Kasumi-1 (cell line): Measurements from ENCODE around the gene MRPL22.
"Not testable (repeated sequence)": the region's sequence is repeated elsewhere in the genome, so short reads cannot be mapped to it uniquely, and the experiment has no call there.

ENCODE experiments used
- DNase-seq, 2 experiments: peaks; one replicate each; lab custom pipeline; 2025; lab: John Stamatoyannopoulos, UW

MRPL22 gene

DNA sequence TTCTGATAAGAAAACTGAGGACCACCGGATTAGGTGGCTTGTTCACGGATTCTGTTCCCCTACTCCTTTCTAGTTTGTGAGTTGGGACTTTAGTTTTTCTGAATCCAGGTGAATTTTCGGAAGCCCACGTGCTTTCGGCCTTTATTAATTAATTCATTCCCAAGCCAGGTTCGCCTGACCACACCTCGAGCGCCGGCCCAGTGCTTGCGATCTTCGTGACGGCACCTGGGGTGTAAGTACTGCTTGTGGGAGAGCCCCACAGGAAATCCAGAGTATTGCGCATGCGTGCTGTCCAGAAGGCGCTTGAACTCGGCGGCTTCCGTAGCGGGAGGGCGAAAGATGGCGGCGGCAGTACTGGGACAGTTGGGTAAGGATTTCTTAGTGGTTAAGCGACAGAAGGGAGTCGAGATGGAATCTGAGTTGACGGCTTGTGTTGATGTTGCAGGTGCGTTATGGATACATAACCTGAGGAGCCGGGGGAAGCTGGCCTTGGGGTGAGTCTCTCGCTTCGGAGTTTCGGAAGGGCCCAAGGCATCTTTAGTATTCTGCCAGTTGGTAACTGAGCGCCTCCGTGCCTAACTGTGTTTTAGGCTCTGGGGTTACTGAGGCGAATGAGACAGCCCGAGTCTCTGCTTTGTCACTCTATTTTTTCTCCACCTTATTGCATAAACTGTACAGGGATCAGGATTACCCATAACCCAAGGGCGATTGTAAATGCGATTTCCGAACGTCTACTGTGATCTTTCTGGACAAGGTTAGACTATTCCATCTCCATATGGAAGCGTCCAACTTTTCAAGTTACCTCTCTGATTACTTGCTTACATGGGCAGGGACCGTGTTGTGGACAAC, at the start of gene MRPL22:
Gene MRPL22, plus strand, starts transcription at position 302 of the 849 bp plus-strand sequence. Its CDS starts 38 bp downstream, at position 340.
- peak; percentile 93 to 94 for DNase-seq

DNA sequence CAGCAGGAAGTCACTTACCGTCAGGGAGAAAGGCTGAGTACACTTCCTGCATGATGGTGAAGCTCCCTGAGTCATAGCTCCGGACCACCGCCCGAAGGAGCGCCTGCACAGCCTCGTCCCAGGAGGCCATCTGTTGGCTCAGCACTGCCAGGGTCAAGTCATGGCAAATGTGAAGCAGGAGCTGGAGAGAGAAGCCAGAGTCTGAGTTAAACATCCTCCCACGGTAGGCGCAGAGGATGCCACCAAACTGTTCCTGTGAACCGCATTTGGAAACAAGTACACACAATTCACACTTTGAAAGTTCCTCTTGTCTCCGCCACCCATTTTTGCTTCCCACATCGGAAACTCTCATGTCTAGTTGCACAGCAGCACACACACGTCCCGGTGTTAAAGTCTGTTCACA, 48.5 kb upstream of the MRPL22 start:
- DNase-seq: no peak

DNA sequence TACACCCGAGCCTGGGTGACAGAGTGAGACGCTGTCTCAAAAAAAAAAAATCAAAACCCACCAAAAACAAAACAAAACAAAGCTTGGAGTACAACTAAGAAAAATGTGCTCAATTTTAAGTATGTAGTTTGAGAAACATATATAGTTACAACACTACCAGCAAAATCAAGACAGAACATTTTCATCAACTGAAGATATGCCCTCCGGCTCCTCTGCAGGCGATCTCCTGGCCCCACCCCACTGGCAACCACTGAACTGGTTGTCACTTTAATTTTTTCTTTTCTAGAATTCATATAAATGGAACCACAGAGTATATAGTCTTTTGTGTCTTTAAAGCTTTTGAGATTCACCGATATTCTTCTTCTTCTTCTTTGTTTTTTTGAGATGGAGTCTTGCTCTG, 47.5 kb upstream of the MRPL22 start:
- DNase-seq: no peak

DNA sequence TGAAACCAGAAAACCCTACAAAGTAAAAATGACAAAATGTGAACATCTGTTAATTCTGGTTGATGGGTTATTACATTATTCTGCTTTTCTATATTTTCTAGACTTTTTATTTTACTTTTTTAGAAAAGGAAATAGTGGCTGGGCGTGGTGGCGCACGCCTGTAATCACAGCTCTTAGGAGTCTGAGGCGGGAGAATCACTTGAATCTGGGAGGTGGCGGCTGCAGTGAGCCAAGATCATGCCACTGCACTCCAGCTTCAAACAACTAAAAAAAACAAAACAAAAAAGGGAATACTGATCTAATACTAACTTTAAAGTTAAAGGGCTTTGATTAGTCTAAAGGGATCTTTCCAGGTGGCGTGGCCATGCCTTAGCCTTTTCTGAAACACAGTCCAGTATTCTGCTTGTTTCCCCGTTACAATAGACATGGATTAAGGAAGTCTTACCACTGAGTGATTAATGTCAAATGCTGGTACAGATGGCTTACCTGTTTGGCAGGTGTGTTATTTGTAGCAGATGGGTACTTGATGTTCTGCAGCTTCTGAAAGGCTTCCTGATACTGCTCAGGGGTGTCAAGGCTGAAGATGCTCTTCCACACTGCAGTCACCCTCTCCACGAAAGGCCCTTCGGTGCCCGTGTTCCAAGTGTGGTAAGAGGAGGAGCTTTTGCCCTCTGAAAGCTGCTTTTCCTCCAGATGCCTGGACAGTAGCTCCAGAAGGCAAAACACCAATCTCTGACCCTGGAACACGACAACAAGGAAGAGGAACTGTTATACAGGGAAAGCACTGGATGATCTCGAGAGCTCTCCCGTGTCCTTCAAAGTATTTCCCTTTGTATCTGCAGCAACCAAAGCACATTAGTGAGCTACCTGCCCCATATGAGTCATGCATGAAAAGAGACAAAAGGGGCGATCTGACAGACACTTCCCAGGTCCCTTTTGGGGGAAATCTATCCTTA, 45.0 kb upstream of the MRPL22 start:
- no peak for DNase-seq

DNA sequence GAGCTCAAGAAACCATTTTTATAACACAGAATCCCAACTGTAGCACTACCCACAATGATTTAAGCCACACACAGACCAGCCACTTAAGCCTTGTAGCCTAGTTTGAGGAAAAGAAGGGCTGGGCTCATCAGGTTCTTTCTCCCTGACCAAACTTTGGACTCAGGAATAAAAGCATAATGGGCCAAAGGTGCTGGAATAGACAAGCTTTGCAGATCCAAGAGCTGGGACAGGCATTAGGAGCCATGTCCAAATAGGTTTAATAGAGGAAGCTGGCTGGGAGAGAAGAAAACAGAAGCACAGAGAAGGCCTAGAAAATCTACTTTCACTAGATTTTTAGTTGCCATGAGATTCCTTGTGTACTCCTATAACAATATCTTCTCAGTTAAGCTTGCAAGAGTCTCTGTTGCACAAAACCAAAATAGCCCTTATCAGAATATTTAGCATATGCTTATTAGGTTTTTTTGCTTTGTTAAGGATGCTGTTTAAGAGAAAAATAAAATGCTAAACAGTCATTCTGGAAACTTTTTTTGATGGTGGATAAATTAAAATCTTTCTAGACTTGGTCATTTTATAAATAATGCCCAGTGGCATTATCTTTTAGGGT, 44.2 kb upstream of the MRPL22 start:
- no peak for DNase-seq

GRCh38 chr5:154898210-154898609, 42.7 kb upstream of the MRPL22 start:
- no peak for DNase-seq

DNA sequence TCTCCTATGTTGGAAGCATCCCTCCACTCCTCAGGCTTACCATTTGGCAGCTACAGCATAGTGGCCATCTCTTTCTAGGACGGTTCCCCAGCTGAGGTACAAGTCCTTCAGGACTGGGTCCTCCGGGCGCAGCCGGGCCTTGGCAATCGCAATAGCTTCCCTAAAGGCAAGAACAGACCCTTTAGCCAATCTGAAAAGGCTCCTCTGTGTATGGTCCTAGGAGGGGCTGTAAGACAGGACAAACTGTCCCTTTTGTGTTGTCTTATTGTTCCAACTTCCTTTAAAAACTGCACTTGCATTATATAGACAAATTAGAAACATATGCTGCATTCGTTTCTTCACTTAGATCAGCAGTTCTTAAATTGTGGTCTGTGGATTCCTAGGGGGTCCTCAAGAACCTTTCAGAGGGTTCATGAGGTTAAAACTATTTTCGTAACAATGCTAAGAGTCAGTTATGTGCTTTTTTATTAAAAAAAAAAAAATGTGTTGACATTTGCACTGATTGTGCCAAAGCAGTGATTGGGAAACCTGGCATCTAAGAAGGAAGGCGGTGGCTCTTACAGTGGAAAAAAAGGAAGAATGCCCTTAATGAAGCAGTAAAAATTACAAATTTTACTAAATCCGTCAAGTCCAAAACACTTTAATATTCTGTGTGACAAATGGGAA, 41.6 kb upstream of the MRPL22 start:
- no peak for DNase-seq

DNA sequence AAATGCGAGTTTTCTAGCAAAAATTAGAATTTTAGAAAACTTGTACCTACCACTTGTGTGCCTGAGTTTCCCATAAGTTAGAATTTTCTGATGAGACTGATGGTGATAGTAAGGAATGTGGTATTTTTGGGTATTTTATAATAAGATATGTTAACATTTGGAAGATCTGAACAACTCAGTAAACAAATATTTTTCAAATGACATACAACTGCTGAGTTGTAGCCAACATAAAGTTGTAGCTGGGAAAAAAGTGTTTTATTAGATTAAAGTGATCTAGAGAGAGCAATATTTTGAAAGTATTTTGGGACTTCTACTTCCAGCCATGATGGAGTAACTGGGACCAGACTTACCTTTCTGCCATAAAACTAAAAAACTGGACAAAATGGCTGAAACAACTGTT, 40.8 kb upstream of the MRPL22 start:
- no peak for DNase-seq

- no peak for DNase-seq
These were observed 39.6 kb upstream of the MRPL22 start for GRCh38 chr5:154901276-154901675.

- no peak for DNase-seq
These were observed 39.0 kb upstream of the MRPL22 start for GRCh38 chr5:154901913-154902312.

GRCh38 chr5:154905601-154906000, 35.3 kb upstream of the MRPL22 start:
- DNase-seq: not testable (repeated sequence)

DNA sequence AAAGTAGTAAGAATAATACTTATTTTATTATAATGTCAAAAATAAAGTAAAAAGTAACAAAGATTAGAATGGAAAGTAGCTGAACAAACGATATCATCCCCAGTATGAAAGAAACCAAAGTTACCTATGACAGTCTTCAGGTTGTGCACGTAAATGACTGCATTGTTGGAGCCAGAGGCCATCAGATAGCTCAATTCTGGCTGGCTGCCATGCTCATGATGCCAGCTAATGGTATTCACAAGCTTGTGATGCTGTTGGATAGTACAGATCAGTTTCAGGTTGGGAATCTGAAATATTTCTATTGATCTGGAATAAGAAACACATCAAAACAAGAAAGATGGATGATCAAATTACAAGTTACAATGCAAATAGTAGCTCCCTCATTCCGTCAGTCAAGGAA, 24.0 kb upstream of the MRPL22 start:
- no peak for DNase-seq

DNA sequence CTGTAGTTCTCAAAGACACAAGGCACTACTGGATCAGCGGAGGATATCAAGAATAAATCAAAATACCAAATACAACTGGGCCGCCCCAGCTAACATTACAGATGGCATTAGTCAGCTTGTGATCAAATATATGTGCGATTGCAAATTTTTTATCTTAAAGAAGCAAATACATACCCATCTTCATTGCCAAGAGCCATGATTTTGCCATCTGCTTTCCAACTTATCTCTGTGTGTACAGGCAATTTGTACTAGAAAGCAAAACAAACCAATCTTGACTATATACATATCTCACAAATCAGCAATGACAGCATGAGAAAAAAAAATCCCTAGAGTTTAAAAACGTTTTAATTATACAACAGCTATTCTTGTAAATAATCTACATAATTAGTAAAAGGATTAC, 23.1 kb upstream of the MRPL22 start:
- no peak for DNase-seq

- DNase-seq: no peak
These were observed 17.1 kb upstream of the MRPL22 start for GRCh38 chr5:154923441-154924430.

GRCh38 chr5:154933537-154933936, 7.3 kb upstream of the MRPL22 start:
- DNase-seq: no peak

DNA sequence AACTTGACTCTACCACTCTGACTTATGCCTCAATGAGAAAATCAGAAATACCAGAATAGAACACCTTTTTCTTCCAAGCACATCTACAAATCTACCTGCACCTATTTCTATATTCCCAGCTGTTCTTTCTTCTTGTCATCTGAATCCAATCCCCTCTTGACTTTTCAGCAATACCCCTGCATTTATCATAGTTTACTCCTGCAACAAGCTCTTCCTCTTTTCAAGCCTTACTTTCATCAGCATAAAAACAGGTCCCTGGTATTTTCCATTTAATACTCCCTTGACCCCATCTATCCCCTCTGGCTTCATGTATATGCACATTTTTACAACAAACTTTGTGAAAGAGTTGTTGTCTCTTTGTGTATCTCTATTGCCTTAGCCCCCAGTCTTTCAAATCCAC, 6.0 kb upstream of the MRPL22 start:
- DNase-seq: peak in 1 of 2 experiments; percentile 0

- DNase-seq: peak in 1 of 2 experiments; percentile 1
These were observed 3.6 kb upstream of the MRPL22 start for GRCh38 chr5:154937186-154937717.

- peak; percentile 85 to 91 for DNase-seq
These were observed 3.0 kb upstream of the MRPL22 start, which contains the start of gene GEMIN5 for GRCh38 chr5:154937718-154938466. GEMIN5 (minus strand) TSS chr5:154938211; CDS start chr5:154938133, 78 bp downstream.

GRCh38 chr5:154939387-154939786, 1.5 kb upstream of the MRPL22 start:
- DNase-seq: not testable (repeated sequence)
